ENCODE data around the gene UGP2.

Gene UGP2

DNA sequence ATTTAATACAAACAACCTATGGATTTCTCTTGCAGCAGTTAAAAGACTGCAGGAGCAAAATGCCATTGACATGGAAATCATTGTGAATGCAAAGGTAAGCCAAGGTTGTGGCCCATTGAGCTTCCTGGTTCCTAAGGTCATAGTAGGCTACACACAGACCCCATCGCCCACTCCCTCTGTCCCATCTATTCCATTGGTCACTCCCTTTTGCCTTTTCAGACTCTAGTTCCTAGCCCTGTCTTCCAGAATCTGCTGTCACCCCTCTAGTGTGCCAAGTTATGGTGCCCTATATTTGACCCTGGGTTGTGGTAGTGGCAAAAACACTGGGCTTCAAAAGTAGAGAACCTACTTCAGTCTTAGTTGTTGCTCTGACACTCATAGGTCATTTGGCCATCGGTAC is 44.7 kb downstream of the UGP2 start:
- no peak for FAIRE-seq
- DNase-seq (ENCODE audit: insufficient read length, low spot score) = no peak

DNA sequence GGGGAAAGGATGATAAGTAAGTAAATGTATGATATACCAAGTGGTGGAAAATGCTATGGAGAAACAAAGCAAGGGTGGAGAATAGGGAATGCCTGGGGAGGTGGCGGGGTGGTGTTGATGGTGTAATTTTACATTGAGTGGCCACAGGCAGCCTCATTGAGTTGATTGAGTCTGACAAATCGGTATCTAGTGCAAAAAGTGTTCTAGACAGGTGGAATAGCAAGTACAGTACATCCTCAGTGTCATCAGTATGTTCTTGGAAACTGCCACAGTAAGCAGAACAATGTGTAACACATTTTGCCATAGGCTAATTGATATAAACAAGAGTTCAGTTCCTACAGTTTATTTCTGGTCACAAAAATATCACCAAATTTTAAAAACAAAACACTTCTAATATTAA is 46.4 kb downstream of the UGP2 start:
- FAIRE-seq (no peak), DNase-seq (ENCODE audit: insufficient read length, low spot score) (no peak)
- TF ChIP-seq SPI1 (IDR thresholded peaks at IDR 0.05; ENCODE audit: low read depth, low read length) (no peak), TAF1 (IDR thresholded peaks at IDR 0.05; ENCODE audit: low read depth, low read length) (no peak)

More for the DNA sequence above, 44.7 kb downstream of the UGP2 start:
- TF ChIP-seq POLR2AphosphoS5 (IDR thresholded peaks at IDR 0.05; ENCODE audit: low read depth, low read length) = no peak
- no peak for TF ChIP-seq PAX5 (IDR thresholded peaks at IDR 0.05; ENCODE audit: insufficient read depth, low read length, severe bottlenecking)
- no peak for TF ChIP-seq TAF1 (IDR thresholded peaks at IDR 0.05; ENCODE audit: low read depth, low read length)
- TF ChIP-seq SPI1 (IDR thresholded peaks at IDR 0.05; ENCODE audit: low read depth, low read length) = no peak
- TF ChIP-seq POU2F2 (IDR thresholded peaks at IDR 0.05; ENCODE audit: low read depth, low read length) = no peak
- TF ChIP-seq POLR2A (IDR thresholded peaks at IDR 0.05; ENCODE audit: low read depth, low read length) = no peak

DNA sequence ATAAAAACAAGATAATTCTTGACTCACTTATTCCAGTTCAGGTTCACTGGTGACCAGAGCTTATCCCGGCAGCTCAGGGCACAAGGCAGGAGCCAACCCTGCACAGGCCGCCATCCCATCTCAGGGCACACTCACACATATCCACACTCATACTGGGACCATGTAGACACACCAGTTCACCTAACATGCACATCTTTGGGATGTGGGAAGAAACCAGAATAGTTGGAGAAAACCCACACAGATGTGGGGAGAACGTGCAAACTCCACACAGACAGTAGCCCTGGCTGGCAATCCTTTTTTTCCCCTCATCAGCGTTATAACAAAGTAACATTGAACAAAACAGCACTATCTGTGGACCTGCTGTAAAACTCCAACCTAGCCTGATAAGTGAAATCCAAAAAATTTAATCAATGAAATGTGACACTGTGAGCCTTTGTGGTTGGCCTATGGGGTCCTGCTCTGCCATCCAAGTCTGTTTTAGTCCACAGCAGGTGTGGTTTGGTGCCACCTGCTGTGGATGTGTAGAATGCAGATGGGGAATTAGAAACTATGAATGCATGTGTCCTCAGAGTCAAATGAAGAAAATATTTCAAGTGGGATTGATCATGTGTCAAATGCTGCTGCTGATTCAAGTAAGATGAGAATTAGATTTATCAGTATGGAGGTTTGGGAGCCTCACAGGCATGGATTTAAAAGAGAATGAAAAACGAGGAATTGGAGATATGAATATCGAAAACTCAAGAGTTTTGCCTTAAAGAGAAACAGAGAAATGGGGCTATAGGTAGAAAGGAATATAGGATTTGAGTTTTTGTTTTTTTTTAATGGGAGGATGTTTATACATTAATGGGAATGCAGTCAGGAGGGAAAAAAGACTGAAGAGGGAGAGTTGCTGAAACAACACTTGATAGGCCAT is 47.0 kb downstream of the UGP2 start:
- TF ChIP-seq POLR2AphosphoS5 (IDR thresholded peaks at IDR 0.05; ENCODE audit: low read depth, low read length) = no peak
- TF ChIP-seq POU2F2 (IDR thresholded peaks at IDR 0.05; ENCODE audit: low read depth, low read length) = 0 out of 2 replicates have a peak, but pooled peaks have one; percentile 41
- DNase-seq (ENCODE audit: insufficient read length, low spot score) (no peak), FAIRE-seq (peak; percentile 92)

DNA sequence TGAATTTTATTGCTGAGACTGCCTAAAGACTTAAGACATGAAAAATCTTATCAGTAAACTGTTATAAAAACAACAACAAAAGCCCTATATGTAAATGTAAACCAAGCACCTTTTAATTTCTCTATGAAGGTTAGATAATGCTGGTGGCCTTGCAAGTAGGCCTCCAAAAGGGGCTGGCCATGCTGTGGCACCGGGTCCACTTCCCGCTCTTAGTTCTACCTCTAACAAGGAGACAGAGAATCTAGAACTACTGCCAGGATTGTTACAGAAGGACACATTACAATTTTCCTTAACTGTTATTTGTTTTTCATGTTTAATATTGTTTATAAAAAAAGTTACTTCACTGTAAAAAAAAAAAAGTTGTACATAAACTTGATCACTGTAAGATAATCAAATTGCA is 49.0 kb downstream of the UGP2 start:
- DNase-seq (ENCODE audit: insufficient read length, low spot score) (no peak), FAIRE-seq (no peak)
- TF ChIP-seq POLR2AphosphoS5 (IDR thresholded peaks at IDR 0.05; ENCODE audit: low read depth, low read length) (no peak), SPI1 (IDR thresholded peaks at IDR 0.05; ENCODE audit: low read depth, low read length) (no peak), POU2F2 (IDR thresholded peaks at IDR 0.05; ENCODE audit: low read depth, low read length) (no peak), PAX5 (IDR thresholded peaks at IDR 0.05; ENCODE audit: insufficient read depth, low read length, severe bottlenecking) (no peak), POLR2A (IDR thresholded peaks at IDR 0.05; ENCODE audit: low read depth, low read length) (no peak), TAF1 (IDR thresholded peaks at IDR 0.05; ENCODE audit: low read depth, low read length) (no peak)

DNA sequence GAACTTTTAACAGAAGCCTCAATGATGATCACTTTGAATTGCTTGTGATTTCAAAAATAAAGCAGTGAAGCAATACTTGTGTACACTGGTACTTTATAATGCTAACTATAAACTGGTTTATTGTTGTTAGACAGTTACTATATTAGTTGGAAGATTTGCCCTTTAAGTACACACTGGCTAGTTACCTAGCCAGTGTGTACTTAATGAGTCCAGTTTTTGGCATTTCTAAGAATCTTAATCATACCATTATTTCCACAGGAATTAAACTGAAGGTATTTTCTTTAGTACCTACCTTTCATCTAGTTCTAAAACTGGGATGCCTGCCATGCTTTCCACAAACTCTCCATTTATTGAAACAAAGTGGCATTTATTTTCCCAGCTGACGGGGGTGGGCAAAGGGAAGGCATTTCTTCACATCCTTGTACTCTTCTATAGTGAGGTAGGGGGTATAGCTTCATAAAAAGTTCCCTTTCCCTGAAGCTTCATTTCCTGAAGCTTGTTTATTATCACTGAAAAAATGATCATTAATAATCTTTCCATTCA is 49.9 kb downstream of the UGP2 start:
- no peak for TF ChIP-seq POU2F2 (IDR thresholded peaks at IDR 0.05; ENCODE audit: low read depth, low read length)
- FAIRE-seq = peak; percentile 47
- no peak for DNase-seq (ENCODE audit: insufficient read length, low spot score)

DNA sequence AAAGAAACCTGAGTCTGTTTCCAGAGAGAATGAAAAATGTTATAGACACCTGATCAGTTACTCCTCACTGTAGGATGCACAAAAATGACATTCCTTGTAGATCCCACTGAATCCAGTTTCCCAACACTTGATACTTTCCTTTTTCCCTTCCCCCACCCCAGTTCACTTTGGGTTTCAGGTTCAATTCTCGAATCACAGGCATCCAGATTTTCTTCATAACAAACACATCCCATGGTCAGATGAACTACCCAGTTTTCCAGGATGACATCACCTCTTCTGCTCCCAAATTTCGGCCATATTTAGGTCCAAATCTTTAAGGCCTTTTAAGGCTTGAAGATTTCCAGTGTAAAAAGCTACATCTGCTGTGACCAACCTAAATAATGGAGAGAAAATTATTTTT is 51.5 kb downstream of the UGP2 start:
- FAIRE-seq = no peak
- no peak for DNase-seq (ENCODE audit: insufficient read length, low spot score)
- TF ChIP-seq POU2F2 (IDR thresholded peaks at IDR 0.05; ENCODE audit: low read depth, low read length) (no peak), PAX5 (IDR thresholded peaks at IDR 0.05; ENCODE audit: insufficient read depth, low read length, severe bottlenecking) (no peak), POLR2A (IDR thresholded peaks at IDR 0.05; ENCODE audit: low read depth, low read length) (no peak), SPI1 (IDR thresholded peaks at IDR 0.05; ENCODE audit: low read depth, low read length) (no peak), TAF1 (IDR thresholded peaks at IDR 0.05; ENCODE audit: low read depth, low read length) (no peak), POLR2AphosphoS5 (IDR thresholded peaks at IDR 0.05; ENCODE audit: low read depth, low read length) (no peak)

DNA sequence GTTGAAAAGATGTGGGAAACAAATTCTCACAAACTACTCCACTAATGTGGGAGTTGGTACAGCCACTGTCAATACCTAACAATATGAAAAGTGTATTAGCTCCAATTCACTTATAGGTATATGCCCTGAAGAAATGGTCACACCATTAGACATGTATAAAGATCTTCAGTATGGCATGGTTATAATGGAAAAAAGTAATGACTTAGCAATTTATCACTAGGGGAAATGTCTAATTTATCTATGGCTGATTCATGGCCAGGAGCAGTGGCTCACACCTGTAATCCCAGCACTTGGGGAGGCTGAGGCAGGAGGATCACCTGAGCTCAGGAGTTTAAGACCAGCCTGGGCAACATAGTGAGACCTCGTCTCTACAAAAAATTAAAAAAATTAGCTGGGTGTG is 52.5 kb downstream of the UGP2 start:
- FAIRE-seq = no peak
- no peak for DNase-seq (ENCODE audit: insufficient read length, low spot score)
- TF ChIP-seq POLR2A (IDR thresholded peaks at IDR 0.05; ENCODE audit: low read depth, low read length) (no peak), TAF1 (IDR thresholded peaks at IDR 0.05; ENCODE audit: low read depth, low read length) (no peak), POU2F2 (IDR thresholded peaks at IDR 0.05; ENCODE audit: low read depth, low read length) (no peak), PAX5 (IDR thresholded peaks at IDR 0.05; ENCODE audit: insufficient read depth, low read length, severe bottlenecking) (no peak), POLR2AphosphoS5 (IDR thresholded peaks at IDR 0.05; ENCODE audit: low read depth, low read length) (no peak), SPI1 (IDR thresholded peaks at IDR 0.05; ENCODE audit: low read depth, low read length) (no peak)

DNA sequence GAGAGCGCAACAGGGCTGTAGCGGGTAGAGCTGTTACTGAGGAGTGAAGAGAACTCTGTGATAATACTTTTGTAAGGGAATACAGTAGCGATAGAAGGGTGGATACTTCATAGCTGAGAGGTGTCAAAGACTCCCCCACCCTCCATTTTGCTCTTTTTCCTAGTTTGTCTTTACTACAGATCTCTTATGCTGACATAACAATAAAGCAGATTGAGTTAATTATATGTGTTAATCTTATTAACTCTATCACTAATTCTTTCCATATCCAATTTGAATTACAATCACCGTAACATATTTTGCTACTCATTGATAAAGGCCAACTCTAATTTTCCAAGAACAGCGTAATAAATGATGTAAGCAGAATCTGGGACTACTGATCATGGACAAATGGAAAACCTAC is 57.1 kb downstream of the UGP2 start:
- DNase-seq (ENCODE audit: insufficient read length, low spot score) (no peak), FAIRE-seq (no peak)
- TF ChIP-seq PAX5 (IDR thresholded peaks at IDR 0.05; ENCODE audit: insufficient read depth, low read length, severe bottlenecking) = no peak
- TF ChIP-seq POLR2A (IDR thresholded peaks at IDR 0.05; ENCODE audit: low read depth, low read length) = no peak
- no peak for TF ChIP-seq TAF1 (IDR thresholded peaks at IDR 0.05; ENCODE audit: low read depth, low read length)
- no peak for TF ChIP-seq POU2F2 (IDR thresholded peaks at IDR 0.05; ENCODE audit: low read depth, low read length)
- TF ChIP-seq POLR2AphosphoS5 (IDR thresholded peaks at IDR 0.05; ENCODE audit: low read depth, low read length) = no peak
- no peak for TF ChIP-seq SPI1 (IDR thresholded peaks at IDR 0.05; ENCODE audit: low read depth, low read length)

DNA sequence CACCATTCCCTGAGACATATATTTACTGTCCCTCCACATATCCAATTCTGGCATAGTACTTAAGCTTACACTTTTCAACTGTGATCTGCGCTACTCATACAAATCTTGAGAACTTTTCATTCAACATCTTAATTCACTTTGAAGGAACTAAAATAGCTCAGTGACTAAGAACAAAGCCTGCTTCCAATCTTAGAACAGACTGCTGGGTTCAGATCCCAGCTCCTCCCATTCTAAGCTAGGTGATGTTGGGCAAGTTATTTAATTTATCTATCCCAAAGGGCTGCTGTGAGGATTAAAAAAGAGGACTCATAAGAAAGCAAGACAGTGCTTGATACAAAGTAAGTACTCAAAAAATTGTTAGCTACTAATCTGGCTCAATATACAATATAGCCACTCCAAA is 57.9 kb downstream of the UGP2 start:
- no peak for FAIRE-seq

DNA sequence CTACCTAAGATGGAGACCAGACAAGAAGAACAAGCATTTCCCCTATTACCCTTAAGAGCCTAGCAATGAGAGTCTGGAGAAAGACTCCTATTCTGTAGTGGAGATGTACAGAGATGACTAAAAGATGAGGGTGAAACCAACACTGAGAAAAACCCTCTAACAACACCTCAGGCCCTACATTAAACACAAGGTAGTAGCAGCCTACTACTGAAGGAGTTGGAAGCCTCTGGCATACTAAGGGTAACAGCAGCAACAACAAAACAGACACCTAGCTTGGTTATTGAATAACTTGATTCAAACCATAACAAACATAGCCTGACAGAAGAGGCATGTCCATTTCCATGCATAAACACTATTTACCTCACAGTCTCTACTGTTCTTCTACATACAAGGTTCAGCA is 60.5 kb downstream of the UGP2 start:
- no peak for FAIRE-seq
- DNase-seq (ENCODE audit: insufficient read length, low spot score) = no peak
- no peak for TF ChIP-seq PAX5 (IDR thresholded peaks at IDR 0.05; ENCODE audit: insufficient read depth, low read length, severe bottlenecking)
- TF ChIP-seq POLR2A (IDR thresholded peaks at IDR 0.05; ENCODE audit: low read depth, low read length) = no peak
- no peak for TF ChIP-seq POU2F2 (IDR thresholded peaks at IDR 0.05; ENCODE audit: low read depth, low read length)
- no peak for TF ChIP-seq SPI1 (IDR thresholded peaks at IDR 0.05; ENCODE audit: low read depth, low read length)

More for the DNA sequence above, 57.9 kb downstream of the UGP2 start:
- no peak for DNase-seq (ENCODE audit: insufficient read length, low spot score)
- TF ChIP-seq TAF1 (IDR thresholded peaks at IDR 0.05; ENCODE audit: low read depth, low read length) (no peak), POLR2AphosphoS5 (IDR thresholded peaks at IDR 0.05; ENCODE audit: low read depth, low read length) (no peak), PAX5 (IDR thresholded peaks at IDR 0.05; ENCODE audit: insufficient read depth, low read length, severe bottlenecking) (no peak), SPI1 (IDR thresholded peaks at IDR 0.05; ENCODE audit: low read depth, low read length) (no peak)
